ENCODE results near the gene PLD1.
"Not testable (repeated sequence)": the region's sequence is repeated elsewhere in the genome, so short reads cannot be mapped to it uniquely, and the experiment has no call there.

Gene PLD1

DNA sequence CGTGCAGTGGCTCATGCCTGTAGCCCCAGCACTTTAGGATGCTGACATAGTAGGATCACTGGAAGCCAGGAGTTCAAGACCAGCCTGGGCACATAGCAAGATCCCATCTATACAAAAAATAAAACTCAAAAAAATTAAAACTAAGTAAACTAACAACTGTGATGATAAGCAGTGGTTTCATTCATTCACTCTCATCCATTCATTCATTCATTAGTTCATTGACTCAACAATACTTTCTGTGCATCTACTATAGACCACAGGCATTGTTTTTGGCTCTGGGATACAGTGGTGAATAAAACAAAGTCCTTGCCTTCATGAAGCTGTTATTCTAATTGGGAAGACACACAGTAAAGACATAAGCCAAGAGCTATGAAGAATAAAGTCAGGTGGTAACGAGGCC, 25.3 kb upstream of the PLD1 start:
- no peak for DNase-seq

DNA sequence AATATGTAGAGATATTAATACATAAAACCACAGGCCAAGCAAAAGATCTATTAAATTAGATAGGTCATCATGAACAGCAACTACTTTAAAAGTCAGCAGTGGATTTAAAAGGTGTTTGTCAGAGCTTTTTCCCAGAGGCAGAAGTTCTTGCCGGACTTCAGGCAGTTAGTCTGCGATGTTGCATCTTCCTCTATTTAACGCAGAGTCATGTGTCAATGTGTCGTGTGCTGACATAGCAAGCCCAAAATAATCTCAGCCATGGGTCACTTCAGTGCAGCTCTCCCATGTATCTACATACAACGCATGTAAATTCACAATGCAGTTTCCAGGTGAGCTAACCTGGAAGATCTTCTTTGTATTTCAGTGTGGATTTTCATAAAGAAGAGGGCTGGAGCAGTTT, 24.8 kb upstream of the PLD1 start:
- peak in 1 of 2 experiments; percentile 49 for DNase-seq

GRCh38 chr3:171834461-171834801, 24.1 kb upstream of the PLD1 start:
- DNase-seq = no peak

- peak; percentile 86 to 94 for DNase-seq
Observed at GRCh38 chr3:171833789-171834460, 23.6 kb upstream of the PLD1 start.

GRCh38 chr3:171832989-171833388, 22.7 kb upstream of the PLD1 start:
- DNase-seq = no peak

GRCh38 chr3:171831936-171832335, 21.7 kb upstream of the PLD1 start:
- no peak for DNase-seq

GRCh38 chr3:171830518-171830875, 20.2 kb upstream of the PLD1 start:
- DNase-seq = no peak

DNA sequence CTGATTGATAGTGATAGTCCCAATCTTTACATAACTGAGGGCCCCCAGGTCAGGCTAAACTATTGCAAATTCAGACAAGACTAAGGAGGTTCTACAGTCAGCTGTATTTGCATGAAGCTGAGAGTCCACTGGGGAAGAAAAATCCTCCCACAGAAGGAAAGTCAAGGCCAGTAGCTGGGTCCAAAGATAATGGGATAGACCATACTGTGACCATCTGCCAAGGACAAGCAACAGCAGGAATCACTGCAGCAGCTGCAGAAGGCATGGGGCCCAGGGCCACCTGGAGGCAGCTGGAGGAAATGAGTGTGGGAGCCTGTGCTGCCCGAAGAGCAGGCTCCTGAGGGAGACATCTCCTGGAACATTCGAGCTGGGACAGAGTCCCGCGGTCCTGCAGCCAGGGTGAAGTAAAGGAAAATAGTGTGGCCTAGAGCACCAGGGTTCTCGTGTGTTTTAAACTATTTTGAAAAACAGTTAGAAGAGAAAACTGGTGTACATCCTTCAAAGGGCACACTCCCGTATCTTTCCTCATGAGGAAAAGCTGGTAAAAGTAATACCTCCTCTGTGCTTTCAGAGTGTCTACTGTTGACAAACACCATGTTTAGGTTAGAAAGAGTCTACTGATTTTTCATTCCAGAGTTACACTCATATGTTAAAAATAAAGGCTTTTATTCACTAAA, 19.7 kb upstream of the PLD1 start:
- DNase-seq = peak; percentile 46 to 56

GRCh38 chr3:171828902-171829770, 18.9 kb upstream of the PLD1 start:
- peak; percentile 93 to 94 for DNase-seq

GRCh38 chr3:171827836-171828458, 17.7 kb upstream of the PLD1 start:
- DNase-seq = no peak

- no peak for DNase-seq
Observed at GRCh38 chr3:171827385-171827784, 17.1 kb upstream of the PLD1 start.

GRCh38 chr3:171825222-171825828, 15.0 kb upstream of the PLD1 start:
- no peak for DNase-seq

DNA sequence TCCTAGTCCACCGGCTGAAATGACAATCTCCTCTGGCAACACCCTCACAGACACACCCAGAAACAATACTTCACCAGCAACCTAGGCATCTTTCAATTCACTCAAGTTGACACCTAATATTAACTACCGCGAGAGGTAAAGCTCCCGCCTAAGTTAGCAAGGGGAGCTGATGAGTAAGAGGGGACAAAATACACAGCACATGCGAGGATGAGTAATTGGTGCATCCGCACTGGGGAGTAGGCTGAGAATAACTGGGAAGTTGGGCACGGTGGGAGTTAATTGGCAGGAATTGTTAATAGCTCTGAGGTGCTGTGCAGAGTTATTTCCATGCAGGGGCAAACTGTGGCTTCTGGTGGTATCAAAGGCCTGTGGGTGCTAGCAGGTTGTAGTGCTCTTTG, 14.5 kb upstream of the PLD1 start:
- no peak for DNase-seq

DNA sequence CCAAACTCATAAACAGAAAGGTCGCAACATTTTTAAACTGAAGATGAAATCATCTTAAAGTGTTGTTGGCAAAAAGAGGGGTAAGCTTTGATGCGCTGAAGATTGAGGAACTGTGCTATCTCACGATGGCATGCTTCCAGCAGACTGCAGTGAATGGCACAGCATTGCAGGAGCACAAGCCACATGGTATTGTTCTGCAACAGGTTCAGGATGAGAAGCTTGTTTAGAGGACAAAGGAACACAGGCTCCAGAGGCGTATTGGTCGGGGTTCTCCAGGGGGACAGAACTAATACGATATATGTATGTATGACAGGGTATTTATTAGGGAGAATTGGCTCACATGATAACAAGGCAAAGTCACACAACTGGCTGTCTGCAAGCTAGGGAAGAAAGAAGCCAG, 13.8 kb upstream of the PLD1 start:
- peak; percentile 81 to 82 for DNase-seq

DNA sequence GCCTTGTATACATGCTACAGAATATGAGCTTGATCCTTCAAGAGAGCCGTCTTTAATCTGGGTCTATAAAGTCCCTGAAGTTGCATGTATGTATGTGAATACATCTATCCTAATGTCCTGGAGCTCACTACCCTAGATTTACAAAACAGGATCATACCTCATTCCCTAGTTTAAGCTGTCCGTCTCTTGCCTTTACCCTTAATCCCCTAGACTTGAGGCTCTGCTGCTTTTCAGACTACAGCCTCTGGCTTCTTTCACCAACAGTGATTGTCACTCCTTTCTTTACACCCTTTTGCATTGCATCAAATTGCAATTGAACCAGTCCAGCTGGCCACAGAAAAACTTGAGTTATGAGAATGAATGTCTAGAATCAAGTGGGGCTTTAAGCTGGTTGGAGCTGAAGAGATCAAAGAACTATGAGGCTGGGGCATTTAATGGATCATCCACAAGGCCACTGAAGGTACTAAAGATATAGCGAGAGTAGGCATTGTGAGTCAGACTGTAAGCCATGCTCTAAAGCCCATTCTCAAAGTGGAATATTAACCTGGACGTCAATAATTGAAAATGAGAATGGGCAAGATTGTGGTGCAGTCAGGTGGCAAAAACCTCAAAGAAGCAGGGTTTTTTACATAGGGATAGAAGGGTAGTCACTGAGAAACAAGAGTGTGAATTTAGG, 12.3 kb upstream of the PLD1 start:
- no peak for DNase-seq

GRCh38 chr3:171821778-171822358, 11.6 kb upstream of the PLD1 start:
- DNase-seq = no peak

- DNase-seq = no peak
Observed at GRCh38 chr3:171821044-171821443, 10.8 kb upstream of the PLD1 start.

DNA sequence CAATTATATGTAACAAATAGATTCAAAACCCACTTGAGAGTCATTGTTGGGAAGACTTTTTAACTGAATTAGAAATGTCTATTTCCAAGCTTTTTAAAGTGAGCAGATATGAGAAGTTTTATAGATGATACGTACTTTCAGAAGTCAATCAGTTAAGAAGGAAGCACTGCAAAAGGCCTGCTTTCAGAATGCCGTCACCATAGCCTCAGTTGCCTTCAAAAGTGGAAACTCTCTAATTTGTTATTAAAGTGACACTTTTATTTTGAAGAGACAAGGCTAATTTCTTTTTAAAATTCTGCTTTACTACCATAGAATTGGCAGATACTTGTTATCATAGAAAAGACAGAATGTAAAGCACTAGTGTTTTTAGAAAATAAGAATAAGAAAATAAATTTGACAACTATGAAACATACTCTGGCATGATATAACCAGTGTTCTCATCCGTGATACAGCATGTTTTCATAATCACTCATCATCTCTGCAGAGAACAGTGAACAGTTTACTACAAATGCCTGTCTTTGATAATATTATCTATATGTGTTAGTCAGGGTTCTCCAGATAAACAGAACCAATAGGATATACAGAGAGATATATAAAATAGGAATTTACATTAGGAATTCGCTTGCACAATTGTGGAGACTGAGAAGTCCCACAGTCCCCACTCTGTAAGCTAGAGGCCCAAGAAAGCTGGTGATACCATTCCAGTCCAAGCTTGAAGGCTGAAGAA, 7.0 kb upstream of the PLD1 start:
- no peak for DNase-seq

DNA sequence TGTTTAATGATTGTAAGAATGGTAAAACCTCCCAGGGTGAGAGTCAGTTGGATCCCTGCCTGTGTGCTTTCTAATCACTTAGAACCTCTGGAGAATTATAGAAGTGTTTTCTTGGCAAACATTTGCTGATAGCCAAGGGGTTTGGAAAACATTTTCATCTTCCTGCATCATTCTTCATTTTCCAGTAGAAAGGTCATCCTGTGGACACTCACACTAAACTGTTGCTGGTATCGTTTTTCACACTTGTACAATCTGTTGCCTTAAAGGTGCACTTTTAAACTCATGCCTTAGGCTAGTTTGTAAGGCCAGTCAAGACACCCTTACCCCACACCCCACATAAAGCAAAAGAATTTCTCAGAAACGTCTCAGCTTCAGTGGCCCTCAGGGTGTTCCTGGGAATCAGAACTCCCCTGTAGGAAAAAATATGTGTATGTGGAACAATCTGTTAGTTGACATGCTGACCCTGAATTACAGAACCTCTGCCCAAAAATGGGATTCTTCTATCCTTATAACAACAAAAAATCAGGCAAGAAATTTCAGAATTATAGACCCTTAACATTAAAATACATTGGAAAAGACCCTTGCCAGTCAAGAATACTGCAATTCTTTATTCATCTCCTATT, 5.8 kb upstream of the PLD1 start:
- no peak for DNase-seq

DNA sequence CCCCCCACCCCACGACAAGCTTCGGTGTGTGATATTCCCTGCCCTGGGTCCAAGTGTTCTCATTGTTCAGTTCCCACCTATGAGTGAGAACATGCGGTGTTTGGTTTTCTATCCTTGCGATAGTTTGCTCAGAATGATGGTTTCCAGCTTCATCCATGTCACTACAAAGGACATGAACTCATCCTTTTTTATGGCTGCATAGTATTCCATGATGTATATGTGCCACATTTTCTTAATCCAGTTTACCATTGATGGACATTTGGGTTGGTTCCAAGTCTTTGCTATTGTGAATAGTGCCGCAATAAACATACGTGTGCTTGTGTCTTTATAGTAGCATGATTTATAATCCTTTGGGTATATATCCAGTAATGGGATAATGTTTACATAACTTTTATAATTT, 4.4 kb upstream of the PLD1 start:
- DNase-seq = not testable (repeated sequence)

DNA sequence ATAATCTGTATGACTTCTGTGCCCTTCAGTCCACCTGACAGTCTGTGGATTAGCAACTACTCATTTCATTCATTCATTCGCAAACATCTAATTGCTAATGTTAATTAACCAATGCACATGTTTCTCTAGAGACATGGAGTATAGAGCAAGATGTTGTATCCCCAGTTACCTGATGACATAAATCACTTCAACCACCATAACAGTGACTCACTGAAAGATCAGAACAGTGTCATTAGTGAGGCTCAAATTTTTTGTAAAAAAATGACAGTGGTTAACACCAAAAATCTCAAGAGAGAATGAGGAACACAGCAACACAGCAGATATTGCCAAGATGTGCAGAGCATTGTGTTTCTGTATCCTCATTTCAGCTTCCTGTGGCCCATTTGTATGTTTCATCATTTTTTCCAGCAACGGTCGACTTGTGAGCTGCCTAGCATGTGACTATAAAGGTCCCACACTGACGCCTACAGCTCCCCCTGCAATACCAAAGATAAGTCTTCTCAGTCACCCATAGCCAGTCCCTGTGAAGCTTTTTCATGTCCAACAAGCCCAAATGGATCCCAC, 3.7 kb upstream of the PLD1 start:
- DNase-seq = peak; percentile 99 to 100
